ENCODE results near the gene TUBGCP3. TPM values are rescaled to one million over a fixed set of nuclear protein-coding genes. Genes with fewer than 3 reads are reported as not detected.

TUBGCP3 gene
- total and polyA plus RNA-seq, 2 donors, result 16.3 TPM

- Histone ChIP-seq H3K9me3 (ENCODE audit: control insufficient read depth in 2 of 2, insufficient read depth in 1 of 2, low read length in 1 of 2) (no peaks in the 10 kb centered on the region), H3K27ac (ENCODE audit: low read depth in 1 of 2, low read length in 1 of 2) (no peak overlapping the region), H3K36me3 (ENCODE audit: control insufficient read depth in 2 of 2, insufficient read depth in 2 of 2, low read length in 1 of 2) (no peaks in the 10 kb centered on the region), H3K4me1 (ENCODE audit: control insufficient read depth in 2 of 2, insufficient read depth in 2 of 2, low read length in 2 of 2) (no peaks in the 10 kb centered on the region), H3K27me3 (ENCODE audit: control insufficient read depth in 2 of 2, insufficient read depth in 1 of 2, low read length in 1 of 2) (peaks cover 0 to 37% of the 10 kb centered on the region in 2 donors), H3K4me3 (ENCODE audit: low read length in 2 of 2) (no peak overlapping the region)
- WGBS, result 85% methylated on average over 24 of the region's 24 CpGs
- DNase-seq (ENCODE audit: low read depth in 6 of 9, low spot score in 9 of 9), result peak in 1 of 9 donors; percentile 45
Observed at GRCh38 chr13:112619730-112620631, 32.0 kb upstream of the TUBGCP3 start.

GRCh38 chr13:112618501-112618900 lies 30.5 kb upstream of the TUBGCP3 start:
- Histone ChIP-seq H3K27ac (ENCODE audit: low read depth in 1 of 2, low read length in 1 of 2) (no peak overlapping the region), H3K4me1 (ENCODE audit: control insufficient read depth in 2 of 2, insufficient read depth in 2 of 2, low read length in 2 of 2) (no peaks in the 10 kb centered on the region), H3K27me3 (ENCODE audit: control insufficient read depth in 2 of 2, insufficient read depth in 1 of 2, low read length in 1 of 2) (peaks cover 0 to 40% of the 10 kb centered on the region in 2 donors), H3K36me3 (ENCODE audit: control insufficient read depth in 2 of 2, insufficient read depth in 2 of 2, low read length in 1 of 2) (no peaks in the 10 kb centered on the region), H3K9me3 (ENCODE audit: control insufficient read depth in 2 of 2, insufficient read depth in 1 of 2, low read length in 1 of 2) (no peaks in the 10 kb centered on the region), H3K4me3 (ENCODE audit: low read length in 2 of 2) (no peak overlapping the region)
- DNase-seq (ENCODE audit: low read depth in 6 of 9, low spot score in 9 of 9), result no peak
- 97% methylated on average over 12 of the region's 12 CpGs for WGBS

- DNase-seq (ENCODE audit: low read depth in 6 of 9, low spot score in 9 of 9), result no peak
- peaks cover 0 to 37% of the 10 kb centered on the region in 2 donors for H3K27me3 ChIP-seq (ENCODE audit: control insufficient read depth in 2 of 2, insufficient read depth in 1 of 2, low read length in 1 of 2)
- WGBS, result 95% methylated on average over 18 of the region's 18 CpGs
- no peak overlapping the region for H3K4me3 ChIP-seq (ENCODE audit: low read length in 2 of 2)
- H3K9me3 ChIP-seq (ENCODE audit: control insufficient read depth in 2 of 2, insufficient read depth in 1 of 2, low read length in 1 of 2), result no peaks in the 10 kb centered on the region
- H3K36me3 ChIP-seq (ENCODE audit: control insufficient read depth in 2 of 2, insufficient read depth in 2 of 2, low read length in 1 of 2), result no peaks in the 10 kb centered on the region
- H3K4me1 ChIP-seq (ENCODE audit: control insufficient read depth in 2 of 2, insufficient read depth in 2 of 2, low read length in 2 of 2), result no peaks in the 10 kb centered on the region
- no peak overlapping the region for H3K27ac ChIP-seq (ENCODE audit: low read depth in 1 of 2, low read length in 1 of 2)
Observed at GRCh38 chr13:112617754-112618375, 29.9 kb upstream of the TUBGCP3 start.

- H3K36me3 ChIP-seq (ENCODE audit: control insufficient read depth in 2 of 2, insufficient read depth in 2 of 2, low read length in 1 of 2), result no peaks in the 10 kb centered on the region
- DNase-seq (ENCODE audit: low read depth in 6 of 9, low spot score in 9 of 9), result peak in 2 of 9 donors; percentile 34 to 40
- no peak overlapping the region for H3K4me3 ChIP-seq (ENCODE audit: low read length in 2 of 2)
- no peaks in the 10 kb centered on the region for H3K4me1 ChIP-seq (ENCODE audit: control insufficient read depth in 2 of 2, insufficient read depth in 2 of 2, low read length in 2 of 2)
- no peak overlapping the region for H3K27ac ChIP-seq (ENCODE audit: low read depth in 1 of 2, low read length in 1 of 2)
- 69% methylated on average over 13 of the region's 13 CpGs for WGBS
- H3K9me3 ChIP-seq (ENCODE audit: control insufficient read depth in 2 of 2, insufficient read depth in 1 of 2, low read length in 1 of 2), result no peaks in the 10 kb centered on the region
- H3K27me3 ChIP-seq (ENCODE audit: control insufficient read depth in 2 of 2, insufficient read depth in 1 of 2, low read length in 1 of 2), result peaks cover 0 to 33% of the 10 kb centered on the region in 2 donors
Observed at GRCh38 chr13:112616586-112617362, 28.8 kb upstream of the TUBGCP3 start.

GRCh38 chr13:112615391-112615790 lies 27.4 kb upstream of the TUBGCP3 start:
- Histone ChIP-seq H3K36me3 (ENCODE audit: control insufficient read depth in 2 of 2, insufficient read depth in 2 of 2, low read length in 1 of 2) (no peaks in the 10 kb centered on the region), H3K27me3 (ENCODE audit: control insufficient read depth in 2 of 2, insufficient read depth in 1 of 2, low read length in 1 of 2) (peaks cover 0 to 32% of the 10 kb centered on the region in 2 donors), H3K4me3 (ENCODE audit: low read length in 2 of 2) (no peak overlapping the region), H3K27ac (ENCODE audit: low read depth in 1 of 2, low read length in 1 of 2) (no peak overlapping the region), H3K9me3 (ENCODE audit: control insufficient read depth in 2 of 2, insufficient read depth in 1 of 2, low read length in 1 of 2) (no peaks in the 10 kb centered on the region), H3K4me1 (ENCODE audit: control insufficient read depth in 2 of 2, insufficient read depth in 2 of 2, low read length in 2 of 2) (no peaks in the 10 kb centered on the region)
- WGBS, result 91% methylated on average over 8 of the region's 8 CpGs
- DNase-seq (ENCODE audit: low read depth in 6 of 9, low spot score in 9 of 9), result no peak

GRCh38 chr13:112614835-112615234 lies 26.9 kb upstream of the TUBGCP3 start:
- Histone ChIP-seq H3K36me3 (ENCODE audit: control insufficient read depth in 2 of 2, insufficient read depth in 2 of 2, low read length in 1 of 2) (no peaks in the 10 kb centered on the region), H3K4me3 (ENCODE audit: low read length in 2 of 2) (no peak overlapping the region), H3K9me3 (ENCODE audit: control insufficient read depth in 2 of 2, insufficient read depth in 1 of 2, low read length in 1 of 2) (no peaks in the 10 kb centered on the region), H3K27me3 (ENCODE audit: control insufficient read depth in 2 of 2, insufficient read depth in 1 of 2, low read length in 1 of 2) (peaks cover 0 to 29% of the 10 kb centered on the region in 2 donors), H3K4me1 (ENCODE audit: control insufficient read depth in 2 of 2, insufficient read depth in 2 of 2, low read length in 2 of 2) (no peaks in the 10 kb centered on the region), H3K27ac (ENCODE audit: low read depth in 1 of 2, low read length in 1 of 2) (no peak overlapping the region)
- 95% methylated on average over 7 of the region's 7 CpGs for WGBS
- no peak for DNase-seq (ENCODE audit: low read depth in 6 of 9, low spot score in 9 of 9)

- 94% methylated on average over 2 of the region's 2 CpGs for WGBS
- no peaks in the 10 kb centered on the region for H3K36me3 ChIP-seq (ENCODE audit: control insufficient read depth in 2 of 2, insufficient read depth in 2 of 2, low read length in 1 of 2)
- no peak for DNase-seq (ENCODE audit: low read depth in 6 of 9, low spot score in 9 of 9)
- H3K4me1 ChIP-seq (ENCODE audit: control insufficient read depth in 2 of 2, insufficient read depth in 2 of 2, low read length in 2 of 2), result peaks cover 0 to 4% of the 10 kb centered on the region in 2 donors
- H3K27ac ChIP-seq (ENCODE audit: low read depth in 1 of 2, low read length in 1 of 2), result no peak overlapping the region
- H3K4me3 ChIP-seq (ENCODE audit: low read length in 2 of 2), result no peak overlapping the region
- H3K9me3 ChIP-seq (ENCODE audit: control insufficient read depth in 2 of 2, insufficient read depth in 1 of 2, low read length in 1 of 2), result no peaks in the 10 kb centered on the region
- peaks cover 0 to 23% of the 10 kb centered on the region in 2 donors for H3K27me3 ChIP-seq (ENCODE audit: control insufficient read depth in 2 of 2, insufficient read depth in 1 of 2, low read length in 1 of 2)
Observed at GRCh38 chr13:112608212-112608611, 20.3 kb upstream of the TUBGCP3 start.

- no peak overlapping the region for H3K27ac ChIP-seq (ENCODE audit: low read depth in 1 of 2, low read length in 1 of 2)
- H3K4me1 ChIP-seq (ENCODE audit: control insufficient read depth in 2 of 2, insufficient read depth in 2 of 2, low read length in 2 of 2), result peaks cover 0 to 4% of the 10 kb centered on the region in 2 donors
- peaks cover 0 to 28% of the 10 kb centered on the region in 2 donors for H3K27me3 ChIP-seq (ENCODE audit: control insufficient read depth in 2 of 2, insufficient read depth in 1 of 2, low read length in 1 of 2)
- no peaks in the 10 kb centered on the region for H3K36me3 ChIP-seq (ENCODE audit: control insufficient read depth in 2 of 2, insufficient read depth in 2 of 2, low read length in 1 of 2)
- no peaks in the 10 kb centered on the region for H3K9me3 ChIP-seq (ENCODE audit: control insufficient read depth in 2 of 2, insufficient read depth in 1 of 2, low read length in 1 of 2)
- H3K4me3 ChIP-seq (ENCODE audit: low read length in 2 of 2), result peak overlapping the region; percentile 43 to 48
- peak in 8 of 9 donors; percentile 48 to 84 (median 72) for DNase-seq (ENCODE audit: low read depth in 6 of 9, low spot score in 9 of 9)
- 7% methylated on average over 45 of the region's 45 CpGs for WGBS
Observed at GRCh38 chr13:112606109-112607001, 18.4 kb upstream of the TUBGCP3 start.
